K562 (cell line): ENCODE data around the gene SLC12A1.

ENCODE experiments used
- ATF6 ChIP-seq: sonication (generic); formaldehyde crosslinking; IDR thresholded peaks from 2 replicates; pipeline ENCODE4 v1.4.0; 2020; ENCODE audit warnings: mild to moderate bottlenecking, missing genetic modification reagents
- ILK ChIP-seq: fragments of 450-650 bp; IDR thresholded peaks from 2 replicates; pipeline ENCODE4 v1.6.1; 2016; ENCODE audit warnings: missing genetic modification characterization, low read depth, mild to moderate bottlenecking, missing compliant biosample characterization, moderate library complexity, borderline replicate concordance
- JUND ChIP-seq, 2 experiments: IDR thresholded peaks; 2 replicates in 1 of 2; 3 replicates in 1 of 2; pipeline ENCODE4 v1.6.1; 2011; ENCODE audit warnings: borderline replicate concordance in 2 of 2, low read depth in 2 of 2, low read length in 2 of 2, improper control_type of control experiment in 1 of 2, missing biosample characterization in 1 of 2, missing genetic modification characterization in 1 of 2, missing genetic modification reagents in 1 of 2
- L3MBTL2 ChIP-seq: fragments of 450-650 bp; IDR thresholded peaks from 2 replicates; pipeline ENCODE4 v1.6.1; 2016; ENCODE audit warnings: mild to moderate bottlenecking, moderate library complexity
- MYNN ChIP-seq, 2 experiments: sonication (generic); formaldehyde crosslinking in 1 of 2; IDR thresholded peaks; 2 replicates each; pipeline versions ENCODE4 v1.5.0 to v1.6.1; 2016 to 2020; ENCODE audit warnings: antibody characterized with exemption in 1 of 2, missing genetic modification reagents in 1 of 2
- NELFE ChIP-seq: IDR thresholded peaks from 2 replicates; pipeline ENCODE4 v1.6.1; 2011; ENCODE audit warnings: mild to moderate bottlenecking; ENCODE audit not compliant: insufficient read depth, insufficient read length
- NFE2 ChIP-seq: IDR thresholded peaks from 2 replicates; pipeline ENCODE4 v1.6.1; 2014; ENCODE audit warnings: antibody characterized with exemption, low read depth
- NFYB ChIP-seq: IDR thresholded peaks from 2 replicates; pipeline ENCODE4 v1.6.1; 2011; ENCODE audit warnings: mild to moderate bottlenecking, moderate library complexity; ENCODE audit not compliant: insufficient read length; ENCODE audit errors: extremely low read depth
- POLR3A ChIP-seq: IDR thresholded peaks from 2 replicates; pipeline ENCODE4 v1.6.1; 2011; ENCODE audit warnings: borderline replicate concordance, mild to moderate bottlenecking, moderate library complexity; ENCODE audit not compliant: insufficient read length, insufficient read depth; ENCODE audit errors: extremely low read depth
- SPI1 ChIP-seq: IDR thresholded peaks from 2 replicates; pipeline ENCODE4 v1.6.1; 2011; ENCODE audit warnings: low read depth, low read length, control low read depth, borderline replicate concordance
- YBX1 ChIP-seq: fragments of 450-650 bp; IDR thresholded peaks from 2 replicates; pipeline ENCODE4 v1.7.1; 2016; ENCODE audit warnings: mild to moderate bottlenecking
- ZBTB43 ChIP-seq: sonication (generic); formaldehyde crosslinking; IDR thresholded peaks from 2 replicates; pipeline ENCODE4 v1.8.0; 2023; ENCODE audit warnings: mild to moderate bottlenecking, missing genetic modification reagents

GRCh38 chr15:48185529-48185928, 20.6 kb upstream of the SLC12A1 start:
- TF ChIP-seq YBX1 (no peak), L3MBTL2 (no peak), SPI1 (no peak), ATF6 (CRISPR knock-in tag) (no peak), ZBTB43 (CRISPR knock-in tag) (no peak), NFE2 (no peak), MYNN (IDR thresholded peaks at IDR 0.05) (no peak), MYNN (CRISPR knock-in tag; IDR thresholded peaks at IDR 0.05) (no peak), JUND (IDR thresholded peaks at IDR 0.05; ENCODE audit: borderline replicate concordance, low read depth, low read length) (no peak), JUND (tag; IDR thresholded peaks at IDR 0.05; ENCODE audit: borderline replicate concordance, low read depth, low read length) (no peak), NFYB (no peak), NELFE (no peak), ILK (tag) (no peak), POLR3A (no peak)
